Mesenchymal stem cell (in vitro differentiated cells and primary cell): ENCODE data around the gene IYD. TPM values are rescaled to one million over a fixed set of nuclear protein-coding genes. Genes with fewer than 3 reads are reported as not detected.

Source experiments
- DNase-seq: peaks from one replicate; pipeline ENCODE4 v3.0.0-alpha.2; 2013
- H2AFZ ChIP-seq: one replicate; pipeline ENCODE4 v1.6.1; 2013; ENCODE audit warnings: low read depth, mild to moderate bottlenecking, control low read depth, inconsistent platforms, low read length, moderate library complexity
- H2AK5ac ChIP-seq: 2 replicates; pipeline ENCODE4 v1.6.1; 2013; ENCODE audit warnings: low read length, moderate library complexity, mild to moderate bottlenecking, inconsistent platforms; ENCODE audit not compliant: severe bottlenecking
- H2BK120ac ChIP-seq: one replicate; pipeline ENCODE4 v1.6.1; 2013; ENCODE audit warnings: low read depth, mild to moderate bottlenecking, inconsistent platforms, low read length, moderate library complexity
- H2BK12ac ChIP-seq, 2 experiments: one replicate each; pipeline ENCODE4 v1.6.1; 2013; ENCODE audit warnings: inconsistent platforms in 2 of 2, low read length in 2 of 2, mild to moderate bottlenecking in 2 of 2, moderate library complexity in 2 of 2, control low read depth in 1 of 2
- H2BK15ac ChIP-seq: one replicate; pipeline ENCODE4 v1.6.1; 2013; ENCODE audit warnings: mild to moderate bottlenecking, low read depth, inconsistent platforms; ENCODE audit not compliant: poor library complexity, severe bottlenecking
- H2BK5ac ChIP-seq: 2 replicates; pipeline ENCODE4 v1.6.1; 2013; ENCODE audit warnings: low read depth, mild to moderate bottlenecking, low read length, control low read depth, inconsistent platforms; ENCODE audit not compliant: poor library complexity, severe bottlenecking
- H3K14ac ChIP-seq, 2 experiments: one replicate each; pipeline ENCODE4 v1.6.1; 2013; ENCODE audit warnings: inconsistent platforms in 2 of 2, low read length in 2 of 2, control low read depth in 1 of 2, mild to moderate bottlenecking in 1 of 2, moderate library complexity in 1 of 2
- H3K18ac ChIP-seq, 2 experiments: one replicate each; pipeline ENCODE4 v1.6.1; 2013; ENCODE audit warnings: inconsistent platforms in 2 of 2, low read length in 2 of 2, control low read depth in 1 of 2, low read depth in 1 of 2, mild to moderate bottlenecking in 1 of 2
- H3K23ac ChIP-seq, 2 experiments: one replicate each; pipeline ENCODE4 v1.6.1; 2013; ENCODE audit warnings: inconsistent platforms in 2 of 2, low read length in 2 of 2, mild to moderate bottlenecking in 2 of 2, moderate library complexity in 2 of 2, control low read depth in 1 of 2
- H3K27ac ChIP-seq: 2 replicates; pipeline ENCODE4 v1.5.1; 2013; ENCODE audit warnings: mild to moderate bottlenecking, moderate library complexity, low read length, control low read depth, inconsistent platforms; ENCODE audit not compliant: poor library complexity, severe bottlenecking
- H3K27me3 ChIP-seq, 2 experiments: 2 replicates each; pipeline versions ENCODE4 v1.6.1 to v1.7.0; 2013; ENCODE audit warnings: low read length in 2 of 2, mild to moderate bottlenecking in 2 of 2, moderate library complexity in 2 of 2, control low read depth in 1 of 2, inconsistent platforms in 1 of 2; ENCODE audit not compliant: control insufficient read depth in 1 of 2, insufficient read depth in 1 of 2
- H3K36me3 ChIP-seq, 2 experiments: 2 replicates each; pipeline versions ENCODE4 v1.6.1 to v1.7.0; 2013; ENCODE audit warnings: low read length in 2 of 2, control low read depth in 1 of 2, inconsistent platforms in 1 of 2, low read depth in 1 of 2, mild to moderate bottlenecking in 1 of 2; ENCODE audit not compliant: insufficient read depth in 2 of 2, control insufficient read depth in 1 of 2
- H3K4ac ChIP-seq, 2 experiments: one replicate each; pipeline ENCODE4 v1.6.1; 2013; ENCODE audit warnings: inconsistent platforms in 2 of 2, low read length in 2 of 2, mild to moderate bottlenecking in 2 of 2, moderate library complexity in 2 of 2, control low read depth in 1 of 2, low read depth in 1 of 2
- H3K4me1 ChIP-seq: 2 replicates; pipeline ENCODE4 v1.6.1; 2013; ENCODE audit warnings: low read depth, low read length, control low read depth; ENCODE audit not compliant: control insufficient read depth, insufficient read depth
- H3K4me2 ChIP-seq: 2 replicates; pipeline ENCODE4 v1.6.1; 2013; ENCODE audit warnings: low read length, mild to moderate bottlenecking, inconsistent platforms; ENCODE audit not compliant: poor library complexity, severe bottlenecking
- H3K4me3 ChIP-seq, 2 experiments: 2 replicates each; pipeline versions ENCODE4 v1.5.1 to v1.7.0; 2013; ENCODE audit warnings: low read length in 2 of 2, mild to moderate bottlenecking in 2 of 2, control low read depth in 1 of 2, low read depth in 1 of 2; ENCODE audit not compliant: insufficient read depth in 1 of 2
- H3K79me1 ChIP-seq: replicated peaks from 2 replicates; pipeline ENCODE4 v1.6.1; 2013; ENCODE audit warnings: mild to moderate bottlenecking, control low read depth, low read length, inconsistent platforms; ENCODE audit not compliant: poor library complexity, severe bottlenecking
- H3K9ac ChIP-seq: 2 replicates; pipeline ENCODE4 v1.7.0; 2013; ENCODE audit warnings: mild to moderate bottlenecking, low read length, moderate library complexity
- H3K9me3 ChIP-seq: 2 replicates; pipeline ENCODE4 v1.7.0; 2013; ENCODE audit warnings: mild to moderate bottlenecking, low read length; ENCODE audit not compliant: control insufficient read depth
- H4K8ac ChIP-seq: one replicate; pipeline ENCODE4 v1.6.1; 2013; ENCODE audit warnings: inconsistent platforms, mild to moderate bottlenecking, low read length, moderate library complexity
- H4K91ac ChIP-seq: one replicate; pipeline ENCODE4 v1.6.1; 2013; ENCODE audit warnings: mild to moderate bottlenecking, low read length, inconsistent platforms
- WGBS: methylation state at CpG from one replicate; pipeline ENCODE4 v1.1.7; 2013; ENCODE audit warnings: mixed read lengths; 5-methylcytosine and 5-hydroxymethylcytosine counted together
- small RNA-seq: library from polyadenylated mRNA; stranded (forward); fragments of <200 nt; extraction: miRNeasy Mini kit (QIAGEN cat#:217004); gene quantifications from one replicate; pipeline ENCODE3, GENCODE V24; 2013; ENCODE audit warnings: low read depth

IYD gene

DNA sequence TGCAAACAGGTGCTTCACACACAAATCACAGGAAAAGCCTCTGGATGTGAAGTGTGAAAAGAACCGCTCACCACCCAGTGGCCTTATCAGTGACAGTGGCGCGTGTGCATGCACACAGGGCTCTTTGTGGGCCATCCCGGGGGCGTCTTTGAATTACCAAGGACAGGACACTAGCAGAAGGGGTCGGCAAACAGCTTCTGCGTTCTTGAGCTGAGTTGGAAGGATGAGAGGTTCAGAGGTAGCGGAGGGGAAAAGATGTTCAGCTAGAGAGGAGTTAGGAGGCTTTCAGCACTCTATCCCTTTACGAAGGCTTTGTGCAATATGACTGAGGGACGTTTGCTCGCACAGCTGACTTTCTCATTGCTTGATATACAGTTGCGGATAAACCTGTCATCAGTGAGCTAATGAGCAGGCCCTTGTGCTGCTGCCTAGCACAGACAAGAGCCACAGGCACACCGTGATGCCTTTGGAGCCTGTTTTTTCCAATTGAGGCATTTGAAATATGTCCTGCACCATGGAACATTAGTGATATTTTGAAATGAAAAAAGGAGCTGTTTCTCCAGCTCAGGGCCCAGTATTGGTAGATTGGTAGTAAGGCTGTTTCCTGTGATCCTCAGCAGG lies 83.1 kb downstream of the IYD start:
- Histone ChIP-seq H3K9ac (no peak overlapping the region), H4K91ac (no peak overlapping the region), H2AFZ (no peak overlapping the region), H3K9me3 (no peaks in the 10 kb centered on the region), H3K27me3 (peaks cover 0 to 6% of the 10 kb centered on the region in 2 experiments), H3K4me2 (no peak overlapping the region), H4K8ac (no peak overlapping the region), H3K4me1 (peaks cover 3% of the 10 kb centered on the region), H2AK5ac (no peak overlapping the region), H3K79me1 (no peaks in the 10 kb centered on the region), H2BK5ac (no peak overlapping the region), H3K4ac (no peak overlapping the region), H3K27ac (no peak overlapping the region), H2BK12ac (no peak overlapping the region), H3K4me3 (no peak overlapping the region), H3K14ac (no peak overlapping the region), H3K23ac (no peak overlapping the region), H2BK15ac (no peak overlapping the region), H3K18ac (no peak overlapping the region), H2BK120ac (no peak overlapping the region), H3K36me3 (no peaks in the 10 kb centered on the region)
- 90% methylated on average over 13 of the region's 13 CpGs for WGBS
- no peak for DNase-seq

DNA sequence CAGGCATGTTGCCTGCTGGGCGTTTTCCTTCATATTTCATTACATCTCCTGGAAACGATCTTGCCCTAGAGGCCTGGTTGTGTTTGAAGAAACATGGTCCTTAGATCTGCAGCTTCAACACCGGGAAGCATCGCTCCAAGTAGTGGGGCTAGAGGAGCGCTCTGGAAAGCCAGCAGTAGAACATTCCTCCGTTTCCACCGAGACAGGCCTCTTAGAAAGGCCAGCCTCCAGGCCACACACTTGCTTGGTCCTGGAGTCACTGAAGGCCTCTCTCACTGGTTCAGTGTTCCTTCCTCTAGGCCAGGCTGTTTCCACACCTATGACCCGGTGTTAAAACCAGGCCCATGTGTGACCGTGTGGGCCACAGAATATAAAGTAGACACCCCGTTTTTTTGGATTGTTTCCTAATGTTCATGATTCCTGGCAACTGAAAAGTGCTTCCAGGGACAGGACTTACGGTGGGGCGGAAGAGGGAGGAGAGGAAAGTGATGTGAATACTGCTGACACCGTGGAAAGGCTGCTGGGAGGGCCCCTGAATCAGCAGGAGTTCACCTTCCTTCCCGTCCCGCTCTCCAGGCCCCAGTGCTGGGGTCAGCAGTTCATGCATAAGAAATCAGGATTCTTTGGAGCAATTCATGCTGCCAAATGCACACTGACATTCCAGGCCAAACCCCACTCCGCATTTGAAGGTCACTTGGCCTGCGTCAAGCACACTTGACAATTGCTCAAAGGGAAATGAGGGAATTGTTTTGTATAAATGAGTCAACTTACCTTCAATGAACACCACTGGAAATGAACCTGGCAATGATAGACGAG lies 83.8 kb downstream of the IYD start:
- no peaks in the 10 kb centered on the region for H3K79me1 ChIP-seq
- H3K36me3 ChIP-seq, result no peaks in the 10 kb centered on the region
- no peak overlapping the region for H2BK15ac ChIP-seq
- H2AFZ ChIP-seq, result no peak overlapping the region
- peaks cover 0 to 12% of the 10 kb centered on the region in 2 experiments for H3K27me3 ChIP-seq
- H4K8ac ChIP-seq, result no peak overlapping the region
- no peak overlapping the region for H3K23ac ChIP-seq
- H3K18ac ChIP-seq, result no peak overlapping the region
- H3K9me3 ChIP-seq, result no peaks in the 10 kb centered on the region
- H2BK120ac ChIP-seq, result no peak overlapping the region
- no peak overlapping the region for H3K4ac ChIP-seq
- peaks cover 3% of the 10 kb centered on the region for H3K4me1 ChIP-seq
- no peak overlapping the region for H3K14ac ChIP-seq
- no peak overlapping the region for H3K27ac ChIP-seq
- no peak overlapping the region for H3K4me2 ChIP-seq
- H3K9ac ChIP-seq, result no peak overlapping the region
- H2BK5ac ChIP-seq, result no peak overlapping the region
- 80% methylated on average over 18 of the region's 18 CpGs for WGBS
- H3K4me3 ChIP-seq, result no peak overlapping the region
- H4K91ac ChIP-seq, result no peak overlapping the region
- no peak overlapping the region for H2AK5ac ChIP-seq
- no peak for DNase-seq
- H2BK12ac ChIP-seq, result no peak overlapping the region

DNA sequence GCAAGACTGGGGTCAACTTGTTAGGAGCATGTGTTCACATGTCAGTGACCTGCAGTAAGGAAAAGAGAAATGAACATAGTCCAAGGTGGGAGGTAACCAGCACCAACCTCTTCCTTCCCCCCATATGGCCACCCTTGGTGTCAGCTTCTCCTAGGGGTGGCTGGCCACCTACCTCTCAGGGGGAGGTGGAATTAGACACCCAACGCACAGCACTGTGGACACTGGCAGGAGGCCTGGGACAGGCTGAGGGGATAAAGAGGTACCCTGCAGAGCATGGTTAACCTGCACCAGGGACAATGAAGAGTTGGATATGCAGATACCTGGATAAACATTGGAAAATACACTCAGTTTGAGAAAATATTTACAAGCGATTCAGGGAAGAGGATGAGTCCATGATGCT lies 84.5 kb downstream of the IYD start:
- Histone ChIP-seq H3K9ac (no peak overlapping the region), H3K18ac (no peak overlapping the region), H3K9me3 (no peaks in the 10 kb centered on the region), H2BK12ac (no peak overlapping the region), H3K27ac (no peak overlapping the region), H3K14ac (no peak overlapping the region), H3K27me3 (peaks cover 0 to 12% of the 10 kb centered on the region in 2 experiments), H2BK5ac (no peak overlapping the region), H2BK15ac (no peak overlapping the region), H4K8ac (no peak overlapping the region), H3K4me2 (no peak overlapping the region), H4K91ac (no peak overlapping the region), H3K23ac (no peak overlapping the region), H2BK120ac (no peak overlapping the region), H3K36me3 (no peaks in the 10 kb centered on the region), H3K4me1 (peaks cover 3% of the 10 kb centered on the region), H3K4ac (no peak overlapping the region), H2AK5ac (no peak overlapping the region), H3K4me3 (no peak overlapping the region), H2AFZ (no peak overlapping the region), H3K79me1 (no peaks in the 10 kb centered on the region)
- no peak for DNase-seq
- WGBS, result 80% methylated on average over 2 of the region's 2 CpGs

Small RNA genes within 50 kb of the gene (small RNA-seq; reads per million reads assigned to genes)
- gene RNU4-7P, result not detected
